Neural progenitor cell (in vitro differentiated cells): ENCODE data around the gene OR1J2. TPM values are rescaled to one million over a fixed set of nuclear protein-coding genes. Genes with fewer than 3 reads are reported as not detected.
"Not testable (repeated sequence)": the region's sequence is repeated elsewhere in the genome, so short reads cannot be mapped to it uniquely, and the experiment has no call there.

Experiments used
- DNase-seq: peaks from one replicate; pipeline ENCODE4 v3.0.0-alpha.2; 2016; ENCODE audit warnings: low spot score
- H2AFZ ChIP-seq: fragments of 200-600 bp; sonication (generic); replicated peaks from 2 replicates; pipeline ENCODE4 v1.6.1; 2016; ENCODE audit warnings: antibody characterized with exemption
- H3F3A ChIP-seq: fragments of 200-600 bp; sonication (generic); 2 replicates; pipeline ENCODE4 v1.6.1; 2016; ENCODE audit warnings: antibody characterized with exemption, low read depth
- H3K27ac ChIP-seq: fragments of 200-600 bp; sonication (generic); 2 replicates; pipeline ENCODE4 v1.5.1; 2016; ENCODE audit warnings: mild to moderate bottlenecking
- H3K27me3 ChIP-seq: fragments of 200-600 bp; sonication (generic); 2 replicates; pipeline ENCODE4 v1.6.1; 2016; ENCODE audit warnings: mild to moderate bottlenecking, moderate library complexity
- H3K36me3 ChIP-seq: fragments of 200-600 bp; sonication (generic); 2 replicates; pipeline ENCODE4 v1.5.1; 2016
- H3K4me1 ChIP-seq: fragments of 200-600 bp; sonication (generic); 2 replicates; pipeline ENCODE4 v1.6.1; 2016; ENCODE audit warnings: mixed run types
- H3K4me2 ChIP-seq: fragments of 200-600 bp; sonication (generic); 2 replicates; pipeline ENCODE4 v1.6.1; 2016
- H3K4me3 ChIP-seq: fragments of 200-600 bp; sonication (generic); 2 replicates; pipeline ENCODE4 v1.5.1; 2016
- H3K79me2 ChIP-seq: fragments of 200-600 bp; sonication (generic); 2 replicates; pipeline ENCODE4 v1.6.1; 2016; ENCODE audit warnings: low read depth
- H3K9ac ChIP-seq: fragments of 200-600 bp; sonication (generic); 2 replicates; pipeline ENCODE4 v1.6.1; 2016
- H3K9me3 ChIP-seq: fragments of 200-600 bp; sonication (generic); 2 replicates; pipeline ENCODE4 v1.5.1; 2016; ENCODE audit warnings: low read depth
- H4K20me1 ChIP-seq: fragments of 200-600 bp; sonication (generic); 2 replicates; pipeline ENCODE4 v1.6.1; 2016; ENCODE audit warnings: low read depth
- H3K27ac Mint-ChIP-seq: 3 replicates; pipeline ENCODE4 v1.8.0; 2021; ENCODE audit warnings: mixed read lengths
- H3K27me3 Mint-ChIP-seq: 2 replicates; pipeline ENCODE4 v1.8.0; 2022; ENCODE audit warnings: low read depth, mild to moderate bottlenecking, inconsistent platforms, moderate library complexity, mixed read lengths; ENCODE audit not compliant: insufficient read depth
- H3K36me3 Mint-ChIP-seq: 3 replicates; pipeline ENCODE4 v1.8.0; 2021; ENCODE audit warnings: mixed read lengths
- H3K4me1 Mint-ChIP-seq: 3 replicates; pipeline ENCODE4 v1.8.0; 2021; ENCODE audit warnings: mixed read lengths
- H3K4me3 Mint-ChIP-seq: 3 replicates; pipeline ENCODE4 v1.8.0; 2021; ENCODE audit warnings: mild to moderate bottlenecking, moderate library complexity, mixed read lengths
- H3K9me3 Mint-ChIP-seq: 3 replicates; pipeline ENCODE4 v1.8.0; 2020; ENCODE audit warnings: mixed read lengths
- CTCF ChIP-seq: fragments of 200-600 bp; sonication (generic); IDR thresholded peaks from 2 replicates; pipeline ENCODE4 v1.5.1; 2017; ENCODE audit warnings: antibody characterized with exemption, mild to moderate bottlenecking
- EZH2 ChIP-seq: fragments of 200-600 bp; sonication (generic); IDR thresholded peaks from 2 replicates; pipeline ENCODE4 v1.6.1; 2017; ENCODE audit warnings: antibody characterized with exemption, mild to moderate bottlenecking, moderate library complexity
- EZH2phosphoT487 ChIP-seq: fragments of 200-600 bp; sonication (generic); IDR thresholded peaks from 2 replicates; pipeline ENCODE4 v1.6.1; 2017; ENCODE audit warnings: antibody characterized with exemption
- total RNA-seq: library from RNA; depleted of rRNA; stranded (reverse); fragments of >200 nt; gene quantifications from 2 replicates; pipeline ENCODE4 v1.2.3, GENCODE V29; 2015; ENCODE audit warnings: low replicate concordance

Gene OR1J2
- total RNA-seq, 1 donor from 2014 or later, result not detected

GRCh38 chr9:122527193-122527592, 16.6 kb downstream of the OR1J2 start, which contains the start of gene OR1N1:
Gene OR1N1, minus strand, starts transcription at chr9:122527293. Its CDS starts 0 bp downstream, at chr9:122527293.
- no peak within 1 kb of the TSS for H3K4me3 ChIP-seq
- no peak within 1 kb of the TSS for H3K9ac ChIP-seq
- Mint-ChIP-seq H3K27me3 (peaks cover 9% of the 10 kb centered on the region), H3K9me3 (no peaks in the 10 kb centered on the region), H3K4me1 (no peaks in the 10 kb centered on the region), H3K4me3 (no peak within 1 kb of the TSS), H3K36me3 (no peaks in the 10 kb centered on the region), H3K27ac (no peak within 1 kb of the TSS)
- H3K4me2 ChIP-seq, result no peak within 1 kb of the TSS
- no peaks in the 10 kb centered on the region for H3K79me2 ChIP-seq
- H4K20me1 ChIP-seq, result no peaks in the 10 kb centered on the region
- H3K4me1 ChIP-seq, result no peaks in the 10 kb centered on the region
- no peaks in the 10 kb centered on the region for H3K27me3 ChIP-seq
- no peak within 1 kb of the TSS for H2AFZ ChIP-seq
- no peaks in the 10 kb centered on the region for H3K36me3 ChIP-seq
- no peak for TF ChIP-seq EZH2phosphoT487
- TF ChIP-seq CTCF, result no peak
- TF ChIP-seq EZH2, result no peak
- H3K9me3 ChIP-seq, result peaks cover 14% of the 10 kb centered on the region
- DNase-seq, result no peak
- no peak within 1 kb of the TSS for H3K27ac ChIP-seq
- H3F3A ChIP-seq, result no peaks in the 10 kb centered on the region

- H3K4me1 ChIP-seq, H3K9me3 ChIP-seq, H3K4me1 Mint-ChIP-seq, H3K27ac Mint-ChIP-seq, H3F3A ChIP-seq, H3K36me3 Mint-ChIP-seq, H3K27me3 ChIP-seq, H2AFZ ChIP-seq, H3K36me3 ChIP-seq, H3K9ac ChIP-seq, H3K4me3 ChIP-seq, H3K27ac ChIP-seq, DNase-seq, H3K79me2 ChIP-seq, H4K20me1 ChIP-seq, H3K4me3 Mint-ChIP-seq, H3K9me3 Mint-ChIP-seq, H3K4me2 ChIP-seq: not testable (repeated sequence)
- H3K27me3 Mint-ChIP-seq, result peaks cover 19% of the 10 kb centered on the region
These were observed 20.6 kb downstream of the OR1J2 start for GRCh38 chr9:122531157-122531556.

GRCh38 chr9:122536134-122536533, 25.5 kb downstream of the OR1J2 start:
- Histone ChIP-seq H3K27me3 (no peaks in the 10 kb centered on the region), H3K9ac (no peak overlapping the region), H3K27ac (no peak overlapping the region), H3K4me3 (no peak overlapping the region), H3K79me2 (no peaks in the 10 kb centered on the region), H4K20me1 (no peaks in the 10 kb centered on the region), H3K4me2 (no peak overlapping the region), H3K4me1 (no peaks in the 10 kb centered on the region), H3K36me3 (no peaks in the 10 kb centered on the region), H3K9me3 (no peaks in the 10 kb centered on the region), H3F3A (no peaks in the 10 kb centered on the region), H2AFZ (no peak overlapping the region)
- peaks cover 10% of the 10 kb centered on the region for H3K27me3 Mint-ChIP-seq
- no peak overlapping the region for H3K4me3 Mint-ChIP-seq
- H3K36me3 Mint-ChIP-seq, result no peaks in the 10 kb centered on the region
- TF ChIP-seq CTCF, result no peak
- TF ChIP-seq EZH2, result no peak
- no peak for TF ChIP-seq EZH2phosphoT487
- no peaks in the 10 kb centered on the region for H3K4me1 Mint-ChIP-seq
- H3K9me3 Mint-ChIP-seq, result peaks cover 7% of the 10 kb centered on the region
- H3K27ac Mint-ChIP-seq, result no peak overlapping the region
- DNase-seq, result no peak

- not testable (repeated sequence) for H2AFZ ChIP-seq, DNase-seq, H3K4me1 Mint-ChIP-seq, H3K4me3 Mint-ChIP-seq, H3K27ac ChIP-seq, H3K4me1 ChIP-seq, H3K9me3 Mint-ChIP-seq, H3K36me3 Mint-ChIP-seq, H3K36me3 ChIP-seq, H3K27me3 ChIP-seq, H3K4me2 ChIP-seq, H3K27ac Mint-ChIP-seq, H3K9ac ChIP-seq, H4K20me1 ChIP-seq, H3K4me3 ChIP-seq, H3K79me2 ChIP-seq, H3K9me3 ChIP-seq, H3F3A ChIP-seq
- H3K27me3 Mint-ChIP-seq, result peaks cover 10% of the 10 kb centered on the region
These were observed 26.5 kb downstream of the OR1J2 start for GRCh38 chr9:122537066-122537465.
